Measurements from ENCODE around the gene GGCT.

The GGCT gene

GRCh38 chr7:30459591-30460245, 44.9 kb downstream of the GGCT start:
- DNase-seq = no peak

GRCh38 chr7:30458311-30458710, 46.3 kb downstream of the GGCT start:
- no peak for DNase-seq

- DNase-seq = no peak
Observed at GRCh38 chr7:30453921-30454320, 50.7 kb downstream of the GGCT start.

- DNase-seq = no peak
Observed at GRCh38 chr7:30453016-30453415, 51.6 kb downstream of the GGCT start.

- no peak for DNase-seq
Observed at GRCh38 chr7:30452280-30452930, 52.2 kb downstream of the GGCT start.

GRCh38 chr7:30451539-30452279, 52.9 kb downstream of the GGCT start:
- DNase-seq = no peak

GRCh38 chr7:30450983-30451497, 53.6 kb downstream of the GGCT start:
- no peak for DNase-seq

GRCh38 chr7:30450240-30450982, 54.2 kb downstream of the GGCT start:
- DNase-seq = no peak

GRCh38 chr7:30448461-30449189, 56.0 kb downstream of the GGCT start:
- no peak for DNase-seq

- no peak for DNase-seq
Observed at GRCh38 chr7:30447466-30447865, 57.2 kb downstream of the GGCT start.
